ENCODE results near the gene KRTAP3-1. TPM values are rescaled to one million over a fixed set of nuclear protein-coding genes. Genes with fewer than 3 reads are reported as not detected.

KRTAP3-1 gene
- total RNA-seq, 1 experiment from 2014 or later, result not detected

- Histone ChIP-seq H2BK12ac (ENCODE audit: insufficient read length, low read depth, low read length) (no peak overlapping the region), H2BK15ac (ENCODE audit: low read depth, low read length) (no peak overlapping the region), H3K79me1 (ENCODE audit: insufficient read depth, low read depth, low read length, poor library complexity, severe bottlenecking) (no peaks in the 10 kb centered on the region), H3K9ac (ENCODE audit: extremely low read depth, insufficient read length, low read length) (no peak overlapping the region), H4K8ac (replicated peaks; ENCODE audit: insufficient read length, low read depth, low read length) (no peak overlapping the region), H3K4ac (ENCODE audit: low read depth, low read length) (no peak overlapping the region), H4K91ac (ENCODE audit: insufficient read length, low read depth, low read length) (no peak overlapping the region), H3K27me3 (ENCODE audit: insufficient read depth, low read length) (no peaks in the 10 kb centered on the region), H2BK5ac (ENCODE audit: insufficient read length, low read length) (no peak overlapping the region), H2AFZ (ENCODE audit: low read length) (no peak overlapping the region), H3T11ph (ENCODE audit: low read length) (no peak overlapping the region), H3K56ac (ENCODE audit: insufficient read length, low read depth, low read length) (no peak overlapping the region), H3K4me2 (ENCODE audit: insufficient read depth, insufficient read length, low read length) (no peak overlapping the region), H3K9me3 (ENCODE audit: control insufficient read depth, low read depth, low read length) (no peaks in the 10 kb centered on the region), H3K4me1 (ENCODE audit: insufficient read depth, low read length) (no peaks in the 10 kb centered on the region), H4K20me1 (ENCODE audit: control insufficient read depth, insufficient read depth, insufficient read length) (no peaks in the 10 kb centered on the region), H3K14ac (ENCODE audit: insufficient read depth, low read length) (no peak overlapping the region), H3K23ac (ENCODE audit: insufficient read length, low read depth, low read length) (no peak overlapping the region), H2BK120ac (ENCODE audit: low read depth, low read length, poor library complexity, severe bottlenecking) (no peak overlapping the region), H2BK20ac (ENCODE audit: low read depth, low read length, poor library complexity, severe bottlenecking) (no peak overlapping the region), H2AK5ac (ENCODE audit: insufficient read length, low read length) (no peak overlapping the region), H3K27ac (ENCODE audit: insufficient read length, low read depth, low read length) (no peak overlapping the region), H3K23me2 (ENCODE audit: insufficient read length, low read depth, low read length, poor library complexity, severe bottlenecking) (no peaks in the 10 kb centered on the region), H3K18ac (ENCODE audit: insufficient read length, low read depth, low read length) (no peak overlapping the region), H3K79me2 (ENCODE audit: insufficient read depth, low read length) (no peaks in the 10 kb centered on the region), H4K5ac (ENCODE audit: insufficient read length, low read depth, low read length) (no peak overlapping the region)
- Mint-ChIP-seq H3K4me3 (no peak overlapping the region), H3K27ac (no peak overlapping the region), H3K4me1 (peaks cover 0 to 2% of the 10 kb centered on the region in 2 experiments; a peak in 1 of 4 replicates), H3K27me3 (ENCODE audit: low read depth) (no peaks in the 10 kb centered on the region), H3K36me3 (ENCODE audit: insufficient read depth in 1 of 3, low read depth in 3 of 3) (no peaks in the 10 kb centered on the region), H3K9me3 (peaks cover 0 to 3% of the 10 kb centered on the region in 2 experiments; a peak in 1 of 5 replicates)
- no peak for TF ChIP-seq CTCF (conservative IDR thresholded peaks at IDR 0.05)
- DNase-seq, result no peak
- no CpG with 5 or more reads among the region's 3 CpGs for WGBS (ENCODE audit: extremely low coverage, insufficient read length, low lambda C conversion rate)
Measured at GRCh38 chr17:41019415-41019814, 10.5 kb upstream of the KRTAP3-1 start.

All from H9 (cell line).